H9 (cell line): Measurements from ENCODE around the gene FBXL15. TPM values are rescaled to one million over a fixed set of nuclear protein-coding genes. Genes with fewer than 3 reads are reported as not detected.

ENCODE experiments used
- DNase-seq: peaks from one replicate; pipeline ENCODE4 v3.0.0-alpha.2; 2017
- H2AFZ ChIP-seq: one replicate; pipeline ENCODE4 v1.6.1; 2013; ENCODE audit warnings: mild to moderate bottlenecking, low read length, control low read depth, moderate library complexity
- H2AK5ac ChIP-seq: 2 replicates; pipeline ENCODE4 v1.6.1; 2013; ENCODE audit warnings: low read length, control low read depth, mixed read lengths; ENCODE audit not compliant: insufficient read length
- H2BK120ac ChIP-seq: one replicate; pipeline ENCODE4 v1.6.1; 2013; ENCODE audit warnings: low read depth, mild to moderate bottlenecking, low read length, control low read depth, inconsistent platforms; ENCODE audit not compliant: poor library complexity, severe bottlenecking
- H2BK12ac ChIP-seq: 2 replicates; pipeline ENCODE4 v1.6.1; 2013; ENCODE audit warnings: low read length, control low read depth, mixed read lengths, low read depth; ENCODE audit not compliant: insufficient read length
- H2BK15ac ChIP-seq: 2 replicates; pipeline ENCODE4 v1.6.1; 2013; ENCODE audit warnings: low read depth, low read length, control low read depth
- H2BK20ac ChIP-seq: one replicate; pipeline ENCODE4 v1.6.1; 2013; ENCODE audit warnings: low read depth, mild to moderate bottlenecking, low read length, control low read depth, inconsistent platforms; ENCODE audit not compliant: poor library complexity, severe bottlenecking
- H2BK5ac ChIP-seq: 2 replicates; pipeline ENCODE4 v1.6.1; 2013; ENCODE audit warnings: low read length, control low read depth, mixed read lengths; ENCODE audit not compliant: insufficient read length
- H3K14ac ChIP-seq: 2 replicates; pipeline ENCODE4 v1.6.1; 2013; ENCODE audit warnings: low read length, control low read depth; ENCODE audit not compliant: insufficient read depth
- H3K18ac ChIP-seq: 2 replicates; pipeline ENCODE4 v1.6.1; 2013; ENCODE audit warnings: low read depth, mild to moderate bottlenecking, mixed read lengths, low read length, control low read depth; ENCODE audit not compliant: insufficient read length
- H3K23ac ChIP-seq: 2 replicates; pipeline ENCODE4 v1.6.1; 2013; ENCODE audit warnings: low read length, control low read depth, mixed read lengths, low read depth; ENCODE audit not compliant: insufficient read length
- H3K23me2 ChIP-seq: 2 replicates; pipeline ENCODE4 v1.6.1; 2013; ENCODE audit warnings: low read depth, mild to moderate bottlenecking, mixed read lengths, low read length, control low read depth; ENCODE audit not compliant: insufficient read length, poor library complexity, severe bottlenecking
- H3K27ac ChIP-seq: 2 replicates; pipeline ENCODE4 v1.5.1; 2013; ENCODE audit warnings: low read length, control low read depth, mixed read lengths, low read depth; ENCODE audit not compliant: insufficient read length
- H3K27me3 ChIP-seq: 2 replicates; pipeline ENCODE4 v1.6.1; 2013; ENCODE audit warnings: low read length, control low read depth, inconsistent platforms; ENCODE audit not compliant: insufficient read depth
- H3K4ac ChIP-seq: 2 replicates; pipeline ENCODE4 v1.6.1; 2013; ENCODE audit warnings: low read depth, mild to moderate bottlenecking, control low read depth, inconsistent platforms, low read length, moderate library complexity
- H3K4me1 ChIP-seq: 2 replicates; pipeline ENCODE4 v1.6.1; 2013; ENCODE audit warnings: low read length, control low read depth, inconsistent platforms; ENCODE audit not compliant: insufficient read depth
- H3K4me2 ChIP-seq: 2 replicates; pipeline ENCODE4 v1.6.1; 2013; ENCODE audit warnings: low read length, control low read depth, mixed read lengths; ENCODE audit not compliant: insufficient read length, insufficient read depth
- H3K56ac ChIP-seq: 2 replicates; pipeline ENCODE4 v1.6.1; 2013; ENCODE audit warnings: low read depth, mild to moderate bottlenecking, mixed read lengths, low read length, control low read depth; ENCODE audit not compliant: insufficient read length
- H3K79me1 ChIP-seq: 2 replicates; pipeline ENCODE4 v1.6.1; 2013; ENCODE audit warnings: low read depth, mild to moderate bottlenecking, moderate library complexity, low read length, control low read depth, inconsistent platforms; ENCODE audit not compliant: insufficient read depth, poor library complexity, severe bottlenecking
- H3K79me2 ChIP-seq: 2 replicates; pipeline ENCODE4 v1.6.1; 2013; ENCODE audit warnings: low read length, control low read depth, inconsistent platforms; ENCODE audit not compliant: insufficient read depth
- H3K9ac ChIP-seq: 2 replicates; pipeline ENCODE4 v1.6.1; 2013; ENCODE audit warnings: low read length, control low read depth, mixed read lengths; ENCODE audit not compliant: insufficient read length; ENCODE audit errors: extremely low read depth
- H3K9me3 ChIP-seq: one replicate; pipeline ENCODE4 v1.6.1; 2013; ENCODE audit warnings: low read depth, low read length, inconsistent platforms; ENCODE audit not compliant: control insufficient read depth
- H3T11ph ChIP-seq: one replicate; pipeline ENCODE4 v1.6.1; 2013; ENCODE audit warnings: mild to moderate bottlenecking, low read length, control low read depth, inconsistent platforms
- H4K20me1 ChIP-seq: one replicate; pipeline ENCODE4 v1.6.1; 2013; ENCODE audit not compliant: control insufficient read depth, insufficient read length, insufficient read depth
- H4K5ac ChIP-seq: 2 replicates; pipeline ENCODE4 v1.6.1; 2013; ENCODE audit warnings: low read depth, mild to moderate bottlenecking, mixed read lengths, low read length, control low read depth; ENCODE audit not compliant: insufficient read length
- H4K8ac ChIP-seq: replicated peaks from 2 replicates; pipeline ENCODE4 v1.6.1; 2013; ENCODE audit warnings: low read length, control low read depth, mixed read lengths, low read depth; ENCODE audit not compliant: insufficient read length
- H4K91ac ChIP-seq: 2 replicates; pipeline ENCODE4 v1.6.1; 2013; ENCODE audit warnings: low read depth, mild to moderate bottlenecking, moderate library complexity, mixed read lengths, low read length, control low read depth; ENCODE audit not compliant: insufficient read length
- H3K27ac Mint-ChIP-seq, 3 experiments: 2 replicates in 2 of 3; 3 replicates in 1 of 3; pipeline ENCODE4 v1.8.0; 2020 to 2021; ENCODE audit warnings: mixed read lengths in 3 of 3, mild to moderate bottlenecking in 1 of 3, moderate library complexity in 1 of 3
- H3K27me3 Mint-ChIP-seq: 2 replicates; pipeline ENCODE4 v1.8.0; 2021; ENCODE audit warnings: low read depth, mild to moderate bottlenecking, moderate library complexity, mixed read lengths
- H3K36me3 Mint-ChIP-seq, 3 experiments: 2 replicates in 2 of 3; 3 replicates in 1 of 3; pipeline ENCODE4 v1.8.0; 2020 to 2021; ENCODE audit warnings: low read depth in 3 of 3, mixed read lengths in 3 of 3; ENCODE audit not compliant: insufficient read depth in 1 of 3
- H3K4me1 Mint-ChIP-seq, 2 experiments: 2 replicates each; pipeline ENCODE4 v1.8.0; 2020; ENCODE audit warnings: mixed read lengths in 2 of 2
- H3K4me3 Mint-ChIP-seq, 2 experiments: 2 replicates in 1 of 2; 3 replicates in 1 of 2; pipeline ENCODE4 v1.8.0; 2020 to 2021; ENCODE audit warnings: mild to moderate bottlenecking in 2 of 2, mixed read lengths in 2 of 2, moderate library complexity in 1 of 2
- H3K9me3 Mint-ChIP-seq, 2 experiments: 2 replicates in 1 of 2; 3 replicates in 1 of 2; pipeline ENCODE4 v1.8.0; 2020; ENCODE audit warnings: mild to moderate bottlenecking in 2 of 2, mixed read lengths in 2 of 2, moderate library complexity in 1 of 2
- CTCF ChIP-seq: fragments of 200-600 bp; sonication (generic); conservative IDR thresholded peaks from 3 replicates; pipeline ENCODE4 v1.8.0; 2021; ENCODE audit warnings: antibody characterized with exemption, mild to moderate bottlenecking
- WGBS: extraction: QIAGEN DNeasy Blood & Tissue Kit; methylation state at CpG from one replicate; pipeline ENCODE4 v1.1.7; 2013; ENCODE audit warnings: missing lambda C conversion rate, low lambda C conversion rate, mixed read lengths; ENCODE audit not compliant: insufficient read length; ENCODE audit errors: extremely low coverage; 5-methylcytosine and 5-hydroxymethylcytosine counted together
- total RNA-seq: library from RNA; stranded (reverse); gene quantifications from 2 replicates; pipeline ENCODE4 v1.2.1, GENCODE V29; 2021

FBXL15 gene
- total RNA-seq, 1 experiment from 2014 or later: 9.1 TPM

GRCh38 chr10:102402512-102402896 is 18.1 kb upstream of the FBXL15 start:
- Histone ChIP-seq H2BK20ac (no peak overlapping the region), H4K8ac (no peak overlapping the region), H4K5ac (no peak overlapping the region), H3K14ac (no peak overlapping the region), H3K4ac (no peak overlapping the region), H3K79me1 (no peaks in the 10 kb centered on the region), H3K9me3 (no peaks in the 10 kb centered on the region), H2AFZ (no peak overlapping the region), H3K4me1 (no peaks in the 10 kb centered on the region), H3K27me3 (peaks cover 2% of the 10 kb centered on the region; the same call in 1 of the 2 replicates), H2BK5ac (no peak overlapping the region), H3K27ac (no peak overlapping the region), H2BK120ac (no peak overlapping the region), H4K20me1 (no peaks in the 10 kb centered on the region), H3K9ac (no peak overlapping the region), H3K23me2 (no peaks in the 10 kb centered on the region), H3K4me2 (no peak overlapping the region), H2AK5ac (no peak overlapping the region), H3T11ph (no peak overlapping the region), H3K23ac (no peak overlapping the region), H3K18ac (no peak overlapping the region), H2BK15ac (no peak overlapping the region), H3K56ac (no peak overlapping the region), H3K79me2 (no peaks in the 10 kb centered on the region), H4K91ac (no peak overlapping the region), H2BK12ac (no peak overlapping the region)
- no peak overlapping the region for H3K27ac Mint-ChIP-seq
- peaks cover 48% of the 10 kb centered on the region for H3K27me3 Mint-ChIP-seq
- H3K36me3 Mint-ChIP-seq: peaks cover 1 to 27% (median 19%) of the 10 kb centered on the region in 3 experiments; a peak in 5 of 7 replicates
- no peak overlapping the region; a peak in 1 of 5 replicates for H3K4me3 Mint-ChIP-seq
- DNase-seq: no peak
- H3K9me3 Mint-ChIP-seq: no peaks in the 10 kb centered on the region
- peaks cover 3 to 12% of the 10 kb centered on the region in 2 experiments for H3K4me1 Mint-ChIP-seq
- TF ChIP-seq CTCF: no peak
- no CpG with 5 or more reads among the region's 5 CpGs for WGBS
